ENCODE data around the gene GPX4.

DNA sequence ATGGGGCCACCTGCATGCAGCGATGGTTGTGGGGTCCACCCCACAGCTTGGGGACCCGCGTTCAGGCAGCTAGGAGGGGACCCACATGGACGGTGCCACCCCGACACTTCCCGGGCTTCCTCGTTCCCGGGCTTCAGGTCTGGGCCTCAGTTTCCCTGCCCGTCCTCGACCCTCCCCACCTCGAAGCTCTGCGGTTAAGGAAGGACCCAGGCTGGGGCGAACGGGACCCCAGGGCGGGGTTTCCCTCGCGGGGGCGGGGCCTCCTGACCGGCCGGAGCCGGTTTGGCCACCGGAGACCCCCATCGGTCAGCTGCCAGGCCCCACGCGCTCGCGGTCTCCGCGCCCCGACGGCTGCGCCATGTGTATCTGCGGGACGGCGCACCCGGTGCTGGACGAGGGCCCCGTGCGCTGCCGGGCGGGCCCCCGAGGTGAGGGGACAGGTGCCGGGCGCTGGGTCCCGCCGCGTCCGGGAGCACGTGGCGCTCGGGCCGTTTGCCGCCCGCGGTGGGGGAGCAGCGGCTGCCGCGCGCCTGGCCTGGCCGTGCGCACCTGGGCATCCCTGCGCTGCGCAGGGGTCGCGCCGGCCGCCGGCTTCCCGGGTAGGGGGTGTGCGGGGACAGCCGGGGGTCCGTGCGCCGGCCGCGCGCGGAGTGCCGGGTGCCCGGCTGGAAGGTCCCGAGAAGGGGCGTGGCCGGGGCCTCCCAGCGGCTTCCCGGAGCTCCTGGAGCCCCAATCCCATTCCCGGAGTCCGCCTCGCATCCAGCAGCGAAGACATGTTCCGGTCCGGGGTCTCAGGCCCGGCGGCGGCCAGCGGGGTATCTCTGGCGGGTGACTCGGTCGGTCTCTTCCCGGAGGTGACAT lies 32.6 kb upstream of the GPX4 start:
- no peak for TF ChIP-seq EZH2 (IDR thresholded peaks at IDR 0.05; ENCODE audit: borderline replicate concordance, insufficient read depth, low read depth, low read length, poor library complexity, severe bottlenecking)
- TF ChIP-seq, protein P1, sequence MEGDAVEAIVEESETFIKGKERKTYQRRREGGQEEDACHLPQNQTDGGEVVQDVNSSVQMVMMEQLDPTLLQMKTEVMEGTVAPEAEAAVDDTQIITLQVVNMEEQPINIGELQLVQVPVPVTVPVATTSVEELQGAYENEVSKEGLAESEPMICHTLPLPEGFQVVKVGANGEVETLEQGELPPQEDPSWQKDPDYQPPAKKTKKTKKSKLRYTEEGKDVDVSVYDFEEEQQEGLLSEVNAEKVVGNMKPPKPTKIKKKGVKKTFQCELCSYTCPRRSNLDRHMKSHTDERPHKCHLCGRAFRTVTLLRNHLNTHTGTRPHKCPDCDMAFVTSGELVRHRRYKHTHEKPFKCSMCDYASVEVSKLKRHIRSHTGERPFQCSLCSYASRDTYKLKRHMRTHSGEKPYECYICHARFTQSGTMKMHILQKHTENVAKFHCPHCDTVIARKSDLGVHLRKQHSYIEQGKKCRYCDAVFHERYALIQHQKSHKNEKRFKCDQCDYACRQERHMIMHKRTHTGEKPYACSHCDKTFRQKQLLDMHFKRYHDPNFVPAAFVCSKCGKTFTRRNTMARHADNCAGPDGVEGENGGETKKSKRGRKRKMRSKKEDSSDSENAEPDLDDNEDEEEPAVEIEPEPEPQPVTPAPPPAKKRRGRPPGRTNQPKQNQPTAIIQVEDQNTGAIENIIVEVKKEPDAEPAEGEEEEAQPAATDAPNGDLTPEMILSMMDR (IDR thresholded peaks at IDR 0.05), result no peak
